ENCODE results near the gene COPS2. TPM values are rescaled to one million over a fixed set of nuclear protein-coding genes. Genes with fewer than 3 reads are reported as not detected.
A peak's percentile ranks its signal among the peaks of the same experiment; 100 is the strongest.

COPS2 gene
- total RNA-seq, 2 experiments from 2014 or later: 131 to 136 TPM

DNA sequence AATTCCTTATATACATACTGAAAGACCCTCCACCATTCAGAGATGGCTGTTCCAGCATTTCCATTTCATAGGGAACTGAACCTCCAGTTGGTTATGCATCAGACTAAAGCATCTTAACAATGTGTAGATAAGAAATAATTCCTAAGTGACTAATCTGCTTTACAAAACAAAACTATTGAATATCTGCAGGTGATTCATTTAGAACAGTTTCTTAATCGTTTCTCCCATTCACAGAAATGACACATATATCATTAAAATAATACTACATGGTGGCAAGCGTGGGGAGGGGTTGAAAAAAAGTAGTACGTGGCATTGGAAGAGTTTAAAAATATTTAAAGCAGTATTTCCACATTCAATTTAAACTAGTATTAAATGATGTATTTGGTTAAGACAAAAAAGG, 19.5 kb downstream of the COPS2 start:
- Mint-ChIP-seq H3K27ac (no peak overlapping the region), H3K4me3 (no peak overlapping the region), H3K36me3 (ENCODE audit: low read depth) (peaks cover 92% of the 10 kb centered on the region), H3K27me3 (no peaks in the 10 kb centered on the region), H3K4me1 (ENCODE audit: low read depth) (no peaks in the 10 kb centered on the region), H3K9me3 (no peaks in the 10 kb centered on the region)
- Histone ChIP-seq H3K27me3 (ENCODE audit: control insufficient read depth in 1 of 2, insufficient read depth in 2 of 2, low read length in 2 of 2) (no peaks in the 10 kb centered on the region), H3K4me1 (ENCODE audit: insufficient read depth, low read length) (no peaks in the 10 kb centered on the region), H3K36me3 (ENCODE audit: insufficient read depth, low read length) (peaks cover 88% of the 10 kb centered on the region), H3K27ac (ENCODE audit: low read depth in 1 of 2, low read length in 2 of 2) (no peak overlapping the region), H3K4me3 (ENCODE audit: low read length) (no peak overlapping the region), H3K9me3 (ENCODE audit: control insufficient read depth in 1 of 2, insufficient read depth in 1 of 2, low read length in 2 of 2) (no peaks in the 10 kb centered on the region)
- ATAC-seq (ENCODE audit: poor library complexity) (no peak), DNase-seq (no peak)
- TF ChIP-seq, protein P1, sequence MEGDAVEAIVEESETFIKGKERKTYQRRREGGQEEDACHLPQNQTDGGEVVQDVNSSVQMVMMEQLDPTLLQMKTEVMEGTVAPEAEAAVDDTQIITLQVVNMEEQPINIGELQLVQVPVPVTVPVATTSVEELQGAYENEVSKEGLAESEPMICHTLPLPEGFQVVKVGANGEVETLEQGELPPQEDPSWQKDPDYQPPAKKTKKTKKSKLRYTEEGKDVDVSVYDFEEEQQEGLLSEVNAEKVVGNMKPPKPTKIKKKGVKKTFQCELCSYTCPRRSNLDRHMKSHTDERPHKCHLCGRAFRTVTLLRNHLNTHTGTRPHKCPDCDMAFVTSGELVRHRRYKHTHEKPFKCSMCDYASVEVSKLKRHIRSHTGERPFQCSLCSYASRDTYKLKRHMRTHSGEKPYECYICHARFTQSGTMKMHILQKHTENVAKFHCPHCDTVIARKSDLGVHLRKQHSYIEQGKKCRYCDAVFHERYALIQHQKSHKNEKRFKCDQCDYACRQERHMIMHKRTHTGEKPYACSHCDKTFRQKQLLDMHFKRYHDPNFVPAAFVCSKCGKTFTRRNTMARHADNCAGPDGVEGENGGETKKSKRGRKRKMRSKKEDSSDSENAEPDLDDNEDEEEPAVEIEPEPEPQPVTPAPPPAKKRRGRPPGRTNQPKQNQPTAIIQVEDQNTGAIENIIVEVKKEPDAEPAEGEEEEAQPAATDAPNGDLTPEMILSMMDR (IDR thresholded peaks at IDR 0.05): no peak
- intact Hi-C loops (cut with DNase I, micrococcal nuclease): no loop called here
- CTCF ChIA-PET: no interaction called here
- POLR2A ChIA-PET: no interaction called here

DNA sequence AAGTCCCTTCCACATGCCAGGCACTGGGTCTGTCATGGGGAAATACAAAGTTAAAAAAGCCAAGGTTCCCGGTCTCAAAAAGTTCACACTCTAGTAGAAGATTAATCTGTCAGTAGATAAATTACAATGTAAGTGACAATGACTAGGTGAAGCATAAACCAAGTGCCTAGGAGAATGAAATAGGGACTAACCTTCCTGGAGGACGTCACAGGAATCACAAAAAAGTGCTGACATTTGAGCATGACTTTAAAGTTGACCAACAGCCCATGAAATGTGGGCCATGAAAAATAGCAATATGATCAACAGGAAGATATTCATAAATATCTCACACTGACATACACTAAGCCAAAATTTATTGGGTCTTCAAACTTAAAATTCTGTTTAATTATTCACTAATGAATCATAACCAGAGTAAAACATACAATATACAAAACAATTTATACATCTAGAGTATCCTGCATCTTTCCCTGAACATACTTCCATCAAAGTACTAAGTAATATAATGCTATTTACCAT, 20.0 kb downstream of the COPS2 start:
- Histone ChIP-seq H3K4me3 (ENCODE audit: low read length) (no peak overlapping the region), H3K27me3 (ENCODE audit: control insufficient read depth in 1 of 2, insufficient read depth in 2 of 2, low read length in 2 of 2) (no peaks in the 10 kb centered on the region), H3K4me1 (ENCODE audit: insufficient read depth, low read length) (no peaks in the 10 kb centered on the region), H3K36me3 (ENCODE audit: insufficient read depth, low read length) (peaks cover 88% of the 10 kb centered on the region), H3K27ac (ENCODE audit: low read depth in 1 of 2, low read length in 2 of 2) (no peak overlapping the region), H3K9me3 (ENCODE audit: control insufficient read depth in 1 of 2, insufficient read depth in 1 of 2, low read length in 2 of 2) (no peaks in the 10 kb centered on the region)
- CTCF ChIA-PET: no interaction called here
- no peak for ATAC-seq (ENCODE audit: poor library complexity)
- no peak for DNase-seq
- TF ChIP-seq, protein P1 (IDR thresholded peaks at IDR 0.05): no peak
- H3K27ac Mint-ChIP-seq: peak overlapping the region; percentile 13
- no peaks in the 10 kb centered on the region for H3K4me1 Mint-ChIP-seq (ENCODE audit: low read depth)
- no peak overlapping the region for H3K4me3 Mint-ChIP-seq
- no peaks in the 10 kb centered on the region for H3K27me3 Mint-ChIP-seq
- H3K9me3 Mint-ChIP-seq: no peaks in the 10 kb centered on the region
- peaks cover 90% of the 10 kb centered on the region for H3K36me3 Mint-ChIP-seq (ENCODE audit: low read depth)
- POLR2A ChIA-PET: no interaction called here
- intact Hi-C loops (cut with DNase I, micrococcal nuclease): no loop called here

DNA sequence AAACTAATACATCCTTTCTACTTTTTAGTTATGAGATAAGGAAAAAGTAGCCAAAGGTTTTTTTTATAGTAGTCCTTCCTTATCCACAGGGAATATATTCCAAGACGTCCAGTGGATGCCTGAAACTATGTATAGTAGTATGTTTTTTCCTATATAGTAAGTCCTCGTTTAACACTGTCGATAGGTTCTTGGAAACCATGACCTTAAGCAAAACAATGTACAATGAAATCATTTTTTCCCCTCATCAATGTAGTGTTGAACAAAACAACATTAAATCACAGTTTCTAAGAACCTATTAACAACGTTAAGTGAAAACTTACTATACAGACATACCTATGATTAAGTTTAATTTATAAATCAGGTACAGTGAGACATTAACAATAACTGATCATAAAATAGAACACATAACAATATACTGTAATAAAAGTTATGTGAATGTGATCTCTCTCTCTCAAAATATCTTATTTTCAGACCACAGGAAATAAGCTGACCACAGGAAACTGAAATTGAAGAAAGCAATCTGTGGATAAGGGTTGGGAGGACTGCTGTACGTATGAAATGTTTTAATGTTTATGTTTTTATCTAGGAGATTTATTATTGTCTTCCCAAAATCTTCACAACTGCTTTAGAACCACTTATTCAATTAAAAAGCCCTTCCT, 20.6 kb downstream of the COPS2 start:
- H3K27me3 Mint-ChIP-seq: no peaks in the 10 kb centered on the region
- Histone ChIP-seq H3K4me3 (ENCODE audit: low read length) (no peak overlapping the region), H3K9me3 (ENCODE audit: control insufficient read depth in 1 of 2, insufficient read depth in 1 of 2, low read length in 2 of 2) (no peaks in the 10 kb centered on the region), H3K36me3 (ENCODE audit: insufficient read depth, low read length) (peaks cover 91% of the 10 kb centered on the region), H3K27me3 (ENCODE audit: control insufficient read depth in 1 of 2, insufficient read depth in 2 of 2, low read length in 2 of 2) (no peaks in the 10 kb centered on the region), H3K4me1 (ENCODE audit: insufficient read depth, low read length) (no peaks in the 10 kb centered on the region), H3K27ac (ENCODE audit: low read depth in 1 of 2, low read length in 2 of 2) (no peak overlapping the region)
- ATAC-seq (ENCODE audit: poor library complexity) (no peak), DNase-seq (no peak)
- no peaks in the 10 kb centered on the region for H3K4me1 Mint-ChIP-seq (ENCODE audit: low read depth)
- ChIA-PET CTCF (no interaction called here), POLR2A (no interaction called here)
- intact Hi-C loops (cut with DNase I, micrococcal nuclease): no loop called here
- H3K9me3 Mint-ChIP-seq: no peaks in the 10 kb centered on the region
- peaks cover 90% of the 10 kb centered on the region for H3K36me3 Mint-ChIP-seq (ENCODE audit: low read depth)
- no peak overlapping the region for H3K4me3 Mint-ChIP-seq
- TF ChIP-seq, protein P1 (IDR thresholded peaks at IDR 0.05): no peak
- peak overlapping the region; percentile 13 for H3K27ac Mint-ChIP-seq
